ENCODE measurements around the gene COG1. TPM values are rescaled to one million over a fixed set of nuclear protein-coding genes. Genes with fewer than 3 reads are reported as not detected.

Gene COG1
- polyA plus RNA-seq, 3 donors, result 48.3 to 50.4 (median 48.5) TPM

GRCh38 chr17:73198201-73198929 is 5.5 kb downstream of the COG1 start:
- DNase-seq (ENCODE audit: low read depth in 3 of 3, low spot score in 2 of 3), result no peak

- DNase-seq (ENCODE audit: low read depth in 3 of 3, low spot score in 2 of 3), result no peak
Observed at GRCh38 chr17:73198930-73199260, 6.0 kb downstream of the COG1 start.

- DNase-seq (ENCODE audit: low read depth in 3 of 3, low spot score in 2 of 3), result no peak
Observed at GRCh38 chr17:73199751-73200317, 7.0 kb downstream of the COG1 start.

GRCh38 chr17:73200476-73200875 is 7.6 kb downstream of the COG1 start:
- no peak for DNase-seq (ENCODE audit: low read depth in 3 of 3, low spot score in 2 of 3)

- DNase-seq (ENCODE audit: low read depth in 3 of 3, low spot score in 2 of 3), result no peak
Observed at GRCh38 chr17:73201215-73202069, 8.6 kb downstream of the COG1 start.

GRCh38 chr17:73203135-73203787 is 10.4 kb downstream of the COG1 start:
- DNase-seq (ENCODE audit: low read depth in 3 of 3, low spot score in 2 of 3), result no peak

GRCh38 chr17:73203788-73204479 is 11.1 kb downstream of the COG1 start:
- DNase-seq (ENCODE audit: low read depth in 3 of 3, low spot score in 2 of 3), result no peak

GRCh38 chr17:73205459-73205961 is 12.7 kb downstream of the COG1 start:
- DNase-seq (ENCODE audit: low read depth in 3 of 3, low spot score in 2 of 3), result no peak

GRCh38 chr17:73208139-73208827 is 15.4 kb downstream of the COG1 start:
- no peak for DNase-seq (ENCODE audit: low read depth in 3 of 3, low spot score in 2 of 3)

GRCh38 chr17:73209436-73209835 is 16.6 kb downstream of the COG1 start:
- DNase-seq (ENCODE audit: low read depth in 3 of 3, low spot score in 2 of 3), result no peak

GRCh38 chr17:73210002-73210678 is 17.3 kb downstream of the COG1 start:
- no peak for DNase-seq (ENCODE audit: low read depth in 3 of 3, low spot score in 2 of 3)

- no peak for DNase-seq (ENCODE audit: low read depth in 3 of 3, low spot score in 2 of 3)
Observed at GRCh38 chr17:73211745-73212144, 18.9 kb downstream of the COG1 start.

GRCh38 chr17:73214008-73214407 is 21.2 kb downstream of the COG1 start:
- DNase-seq (ENCODE audit: low read depth in 3 of 3, low spot score in 2 of 3), result no peak

GRCh38 chr17:73214851-73215250 is 22.0 kb downstream of the COG1 start:
- DNase-seq (ENCODE audit: low read depth in 3 of 3, low spot score in 2 of 3), result no peak

- no peak for DNase-seq (ENCODE audit: low read depth in 3 of 3, low spot score in 2 of 3)
Observed at GRCh38 chr17:73215447-73215846, 22.6 kb downstream of the COG1 start.

GRCh38 chr17:73223626-73224230 is 30.9 kb downstream of the COG1 start:
- no peak for DNase-seq (ENCODE audit: low read depth in 3 of 3, low spot score in 2 of 3)

GRCh38 chr17:73224237-73224636 is 31.4 kb downstream of the COG1 start:
- no peak for DNase-seq (ENCODE audit: low read depth in 3 of 3, low spot score in 2 of 3)

GRCh38 chr17:73224663-73225305 is 31.9 kb downstream of the COG1 start:
- DNase-seq (ENCODE audit: low read depth in 3 of 3, low spot score in 2 of 3), result no peak

All from right renal cortex interstitium (tissue), 3 donors.